Stimulated activated CD4-positive, alpha-beta T cell treated with anti-CD3 and anti-CD28 coated beads, Interleukin-15, amount 100 ng/mL, for 1 hour (primary cell): ENCODE measurements around the gene INMT.
A peak's percentile ranks its signal among the peaks of the same experiment; 100 is the strongest.

Experiments used
- DNase-seq, 2 donors: peaks; one replicate each; pipeline ENCODE4 v3.0.0-alpha.2; 2020; ENCODE audit warnings: low read depth in 1 of 2, low spot score in 1 of 2

The INMT gene

GRCh38 chr7:30727061-30727945, 24.6 kb upstream of the INMT start:
- peak in 1 of 2 donors; percentile 18 for DNase-seq

DNA sequence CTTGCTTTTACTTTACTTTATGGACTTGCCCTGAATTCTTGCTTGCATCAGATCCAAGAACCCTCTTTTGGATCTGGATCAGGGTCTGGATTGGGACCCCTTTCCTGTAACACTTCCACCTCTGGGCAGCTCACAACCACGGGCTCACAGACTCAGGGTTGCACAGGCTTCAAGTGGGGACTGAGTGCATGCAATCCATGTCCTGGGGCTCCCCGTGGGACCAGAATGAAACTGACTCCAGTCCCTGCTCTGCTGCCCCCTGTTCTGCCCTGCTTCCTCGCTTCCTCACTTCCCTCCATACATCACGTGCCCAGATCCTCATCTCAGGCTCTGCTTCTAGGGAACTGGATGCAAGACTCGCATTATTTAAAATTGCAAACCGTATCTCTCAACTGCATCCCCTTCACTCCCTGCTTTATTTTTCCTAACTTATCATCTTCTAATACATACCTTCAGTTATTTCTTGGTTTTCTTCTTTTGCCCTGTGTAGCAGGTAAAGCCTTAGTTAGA, 23.3 kb upstream of the INMT start:
- no peak for DNase-seq

- no peak for DNase-seq
Observed at GRCh38 chr7:30729642-30730041, 22.3 kb upstream of the INMT start.

DNA sequence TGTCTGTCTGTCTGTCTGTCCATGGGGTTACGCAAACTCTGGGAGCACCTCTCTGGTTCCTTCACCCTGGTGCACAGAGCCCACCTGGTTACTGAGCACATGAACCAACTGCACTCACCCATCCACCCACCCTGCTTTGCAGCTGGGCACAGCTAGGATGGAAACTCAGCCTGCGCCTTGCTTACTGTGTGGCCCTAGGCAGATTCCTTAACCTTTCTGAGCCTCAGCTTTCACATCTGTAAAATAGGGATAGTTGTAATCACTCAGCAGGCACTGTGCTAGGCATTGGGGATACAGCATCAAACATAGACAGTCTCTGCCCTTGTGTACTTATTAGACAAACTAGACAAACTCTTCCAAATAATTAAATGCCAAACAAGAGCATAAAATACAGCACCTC, 21.8 kb upstream of the INMT start:
- DNase-seq, result no peak

GRCh38 chr7:30730996-30731395, 20.9 kb upstream of the INMT start:
- DNase-seq, result no peak

GRCh38 chr7:30731581-30731980, 20.4 kb upstream of the INMT start:
- no peak for DNase-seq

DNA sequence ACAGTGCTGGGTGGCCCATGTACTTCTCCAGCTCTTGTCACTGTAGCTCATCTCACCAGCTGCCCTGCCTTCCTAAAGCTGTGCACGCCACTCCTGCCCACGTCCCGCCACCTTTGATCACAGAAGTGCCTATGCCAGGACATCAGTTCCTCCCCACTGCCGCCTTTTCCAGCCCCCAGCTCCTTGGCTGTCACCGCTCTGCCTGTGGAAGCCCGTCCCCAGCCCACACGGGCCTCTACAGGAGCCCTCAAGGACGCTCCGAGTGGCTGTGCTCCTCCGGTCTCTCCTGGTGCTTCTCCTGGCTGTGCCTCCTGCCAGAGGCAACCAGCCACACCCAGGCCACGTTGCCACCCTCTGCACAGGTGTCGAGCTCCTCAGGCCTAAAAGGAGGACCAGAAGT, 19.3 kb upstream of the INMT start:
- DNase-seq, result no peak

DNA sequence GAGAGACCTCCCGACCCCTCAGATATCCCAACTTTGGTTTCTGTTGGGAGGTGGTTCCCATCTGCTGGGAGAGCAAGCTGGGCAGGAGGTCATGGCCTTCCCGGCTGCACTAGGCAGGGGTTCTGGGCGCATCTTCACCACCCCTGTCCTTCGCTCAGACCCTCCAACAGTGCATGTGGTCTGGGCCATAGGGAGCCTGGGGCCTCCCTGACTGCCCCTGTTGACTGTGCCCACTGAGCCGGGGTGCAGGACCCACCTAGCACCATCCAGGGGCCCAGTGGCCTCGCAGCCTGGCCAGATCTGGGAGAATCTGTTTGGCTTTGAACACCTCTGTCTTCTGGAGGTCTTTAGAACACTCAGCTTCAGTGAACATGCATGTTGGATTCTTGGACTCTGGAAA, 18.7 kb upstream of the INMT start:
- no peak for DNase-seq

- no peak for DNase-seq
Observed at GRCh38 chr7:30733691-30734090, 18.2 kb upstream of the INMT start.

DNA sequence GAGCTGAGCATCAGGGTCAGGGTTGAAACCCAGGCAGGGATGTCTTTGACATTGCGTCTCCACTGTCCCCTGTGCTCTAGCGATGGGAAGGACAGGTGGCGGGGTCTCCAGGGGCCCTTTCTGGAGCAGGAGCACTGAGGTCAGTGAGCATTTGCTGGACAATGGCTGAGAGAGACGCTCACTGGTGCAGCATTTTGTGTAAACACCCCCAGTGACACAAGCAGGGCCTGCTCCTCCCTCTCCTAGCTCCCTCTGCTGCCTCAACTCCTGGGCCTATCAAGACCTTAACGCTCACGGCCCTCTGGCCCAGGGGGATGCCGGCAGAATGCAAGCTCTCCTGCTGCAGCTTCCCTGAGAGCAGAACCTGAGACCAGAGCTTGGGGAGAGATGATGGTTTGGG, 17.4 kb upstream of the INMT start:
- no peak for DNase-seq

DNA sequence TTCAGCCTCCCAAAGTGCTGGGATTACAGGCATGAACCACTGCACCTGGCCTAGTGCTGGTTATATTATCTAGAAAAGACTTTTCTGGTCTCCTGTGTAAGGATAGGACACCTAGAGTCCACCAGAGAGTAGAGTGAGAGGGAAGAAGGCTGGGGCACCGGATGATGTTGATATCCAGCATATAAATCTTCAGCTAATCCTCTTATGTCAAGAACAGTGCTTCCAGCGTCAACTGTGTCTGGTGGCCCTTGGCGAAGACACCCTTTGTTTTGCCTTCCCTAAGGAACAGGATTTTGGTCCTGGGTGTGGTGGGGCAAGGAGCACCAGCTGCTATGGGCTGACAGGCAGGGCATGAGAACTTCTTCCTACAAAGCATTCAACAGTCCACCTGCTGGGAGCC, 16.3 kb upstream of the INMT start:
- DNase-seq, result no peak

DNA sequence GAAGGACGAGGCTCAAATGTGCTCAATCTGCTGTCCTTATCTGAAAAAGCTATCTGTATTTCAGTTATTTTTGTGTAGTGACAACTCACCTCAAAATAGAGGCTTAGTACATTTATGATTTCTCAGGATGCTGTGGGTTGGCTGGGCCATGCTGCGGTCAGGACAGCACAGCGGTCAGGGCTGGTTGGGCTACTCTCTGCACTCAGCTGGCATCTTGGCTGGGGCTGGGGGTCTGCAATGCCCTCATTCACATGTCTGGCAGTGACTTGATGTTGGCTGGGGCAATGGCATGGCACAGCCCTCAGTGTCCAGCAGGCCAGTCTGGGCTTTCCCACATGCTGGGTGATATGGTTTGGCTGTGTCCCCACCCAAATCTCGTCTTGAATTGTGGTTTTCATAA, 15.6 kb upstream of the INMT start:
- DNase-seq, result no peak

DNA sequence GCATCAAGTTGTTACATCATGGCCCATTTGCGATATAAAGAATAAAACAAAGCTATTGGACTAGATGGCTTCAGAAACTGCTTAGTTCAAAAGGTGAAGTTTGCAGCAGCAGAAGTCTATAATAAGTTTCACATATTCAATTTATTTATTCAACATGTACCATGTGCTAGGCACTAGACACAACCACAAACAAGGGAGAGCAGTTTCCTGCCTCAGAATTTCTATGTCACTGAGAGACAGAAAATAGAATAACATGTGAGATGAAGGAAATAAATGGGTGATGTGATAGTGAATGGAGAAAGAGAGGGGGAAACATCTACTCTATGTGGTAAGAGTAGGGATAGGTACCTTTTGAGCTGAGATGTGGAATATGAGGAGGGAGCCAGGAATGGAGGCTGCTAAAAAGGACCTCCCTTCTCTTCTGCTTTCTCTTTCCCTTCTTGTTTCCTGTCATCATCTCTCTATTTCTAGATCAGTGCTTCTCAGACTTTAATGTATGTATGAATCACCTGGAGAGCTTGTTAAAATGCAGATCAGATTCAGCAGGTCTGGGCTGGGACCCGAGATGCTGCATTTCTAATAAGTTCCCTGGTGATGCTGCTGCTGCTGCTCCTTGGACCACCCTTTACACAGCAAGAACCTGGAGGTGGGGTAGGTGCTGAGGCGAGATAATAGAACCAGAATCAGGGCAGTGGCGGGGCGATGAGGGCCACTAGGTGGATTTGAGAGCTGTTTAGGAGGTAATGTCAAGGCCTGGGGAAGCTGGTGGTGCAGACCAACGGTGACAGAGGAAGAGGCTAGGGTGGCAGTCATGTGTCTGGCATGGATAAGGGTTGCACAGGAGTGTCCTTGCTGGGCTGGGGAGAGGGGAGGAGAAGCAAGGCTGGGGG, 13.7 kb upstream of the INMT start:
- DNase-seq, result no peak

GRCh38 chr7:30739691-30740090, 12.2 kb upstream of the INMT start:
- no peak for DNase-seq

DNA sequence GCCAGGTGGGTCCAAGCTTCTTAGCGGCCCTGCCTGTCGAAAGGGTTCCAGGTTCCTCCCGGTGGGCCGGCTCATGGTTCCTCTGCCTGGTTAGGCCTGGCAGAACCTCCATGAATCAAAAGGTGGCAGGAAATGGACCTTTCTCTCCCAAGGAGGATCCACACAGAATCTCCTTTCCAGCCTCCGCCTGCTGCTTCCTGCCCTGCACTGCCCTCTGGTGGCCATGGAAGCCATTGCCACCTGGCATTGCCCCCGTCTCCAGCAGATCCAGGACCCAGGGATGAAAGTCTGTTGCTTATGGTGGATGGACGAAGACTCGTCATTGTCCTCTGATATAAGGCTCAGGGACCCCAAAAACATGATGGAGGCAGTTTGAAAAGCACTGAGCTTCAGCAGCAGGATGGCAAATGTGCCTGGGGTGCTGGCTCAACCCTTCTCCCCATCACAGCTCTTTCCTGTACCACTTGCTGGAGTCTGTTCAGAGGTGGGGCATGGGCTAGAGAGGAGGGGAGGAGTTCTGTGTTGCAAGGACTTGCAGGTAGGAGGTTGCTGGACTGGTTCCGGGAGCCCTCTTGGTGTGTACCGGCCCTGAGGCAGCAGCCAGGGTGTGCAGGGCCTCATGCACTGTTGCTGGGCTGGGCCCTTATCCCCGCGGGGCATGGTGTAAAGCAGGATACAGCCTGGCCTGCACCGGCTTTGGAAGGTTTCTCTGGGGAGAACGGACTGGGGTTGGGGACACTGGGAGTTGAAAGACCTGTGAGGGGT, 11.3 kb upstream of the INMT start:
- peak; percentile 51 to 64 for DNase-seq

GRCh38 chr7:30741289-30741688, 10.6 kb upstream of the INMT start:
- DNase-seq, result no peak

DNA sequence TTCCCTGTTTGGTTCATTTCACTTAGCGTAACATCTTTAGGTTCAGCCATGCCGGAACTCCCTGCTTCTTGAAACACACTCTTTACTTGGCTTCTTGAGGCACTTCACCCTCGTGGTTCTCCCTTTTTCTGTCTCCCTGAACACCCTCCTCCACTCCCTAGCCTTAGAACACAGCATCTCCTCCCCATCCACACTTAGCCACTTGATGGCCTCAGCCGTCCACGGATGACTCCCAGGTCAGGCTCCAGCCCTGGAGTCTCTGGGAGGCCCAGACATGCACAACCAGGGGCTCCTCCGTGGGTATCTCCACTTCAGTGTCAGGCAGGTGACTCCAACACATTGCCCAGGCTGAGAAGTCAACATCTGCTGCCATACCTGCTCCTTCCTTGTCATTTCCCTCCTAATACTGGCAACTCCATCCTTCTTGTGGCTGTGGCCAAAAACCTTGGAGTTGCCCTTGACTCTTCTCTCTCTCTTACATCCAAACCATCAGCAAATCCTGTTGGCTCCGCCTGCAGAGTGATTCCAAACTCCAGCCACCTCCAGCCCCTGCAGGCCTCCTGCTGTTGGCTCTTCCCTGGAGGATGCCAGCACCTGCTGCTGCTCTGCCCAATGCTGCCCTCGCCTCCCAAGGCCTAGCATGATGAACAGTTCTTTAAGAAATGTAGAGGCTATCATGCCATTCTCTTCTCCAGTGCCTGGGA, 8.4 kb upstream of the INMT start:
- DNase-seq, result no peak

DNA sequence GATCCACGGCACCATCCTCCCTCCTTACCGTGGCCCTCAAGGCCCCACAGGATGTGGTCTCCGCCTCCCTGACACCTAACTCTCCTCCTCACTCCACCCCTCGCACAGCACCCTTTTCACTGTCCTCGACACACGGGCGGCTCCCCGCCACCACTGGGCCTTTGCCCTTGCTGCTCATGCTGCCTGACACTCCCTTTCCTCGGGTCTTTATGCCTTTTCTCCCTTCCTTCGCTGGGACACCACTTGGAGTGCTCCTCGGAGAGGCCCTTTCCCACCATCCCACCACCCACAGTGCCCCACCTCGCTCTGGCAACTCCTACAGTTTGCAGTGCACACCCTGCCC, 7.9 kb upstream of the INMT start:
- DNase-seq, result no peak

GRCh38 chr7:30745261-30745941, 6.5 kb upstream of the INMT start:
- DNase-seq, result no peak

GRCh38 chr7:30750010-30750409, 1.9 kb upstream of the INMT start:
- DNase-seq, result no peak
